Trophoblast cell (in vitro differentiated cells and primary cell): Measurements from ENCODE around the gene PHLPP1.

Experiments used
- DNase-seq, 2 donors: peaks; one replicate each; pipeline ENCODE4 v3.0.0-alpha.2; 2016
- H2AFZ ChIP-seq: 2 replicates; pipeline ENCODE4 v1.6.1; 2013; ENCODE audit warnings: low read length, moderate library complexity, mild to moderate bottlenecking; ENCODE audit not compliant: insufficient read depth, poor library complexity
- H2AK5ac ChIP-seq: 2 replicates; pipeline ENCODE4 v1.6.1; 2013; ENCODE audit warnings: mild to moderate bottlenecking, low read length
- H2BK120ac ChIP-seq: 2 replicates; pipeline ENCODE4 v1.6.1; 2013; ENCODE audit warnings: low read length, mild to moderate bottlenecking, moderate library complexity; ENCODE audit not compliant: insufficient read depth, poor library complexity
- H2BK12ac ChIP-seq: 2 replicates; pipeline ENCODE4 v1.6.1; 2013; ENCODE audit warnings: mild to moderate bottlenecking, low read length, moderate library complexity
- H2BK5ac ChIP-seq: 2 replicates; pipeline ENCODE4 v1.6.1; 2013; ENCODE audit warnings: low read length, low read depth, moderate library complexity, mild to moderate bottlenecking; ENCODE audit not compliant: poor library complexity
- H3K14ac ChIP-seq: 2 replicates; pipeline ENCODE4 v1.6.1; 2013; ENCODE audit warnings: mild to moderate bottlenecking, low read length
- H3K18ac ChIP-seq: 2 replicates; pipeline ENCODE4 v1.6.1; 2013; ENCODE audit warnings: mild to moderate bottlenecking, low read length
- H3K23ac ChIP-seq: 2 replicates; pipeline ENCODE4 v1.6.1; 2013; ENCODE audit warnings: low read length
- H3K27ac ChIP-seq: 2 replicates; pipeline ENCODE4 v1.5.1; 2013; ENCODE audit warnings: low read depth, mild to moderate bottlenecking, inconsistent platforms, low read length, moderate library complexity
- H3K27me3 ChIP-seq: 2 replicates; pipeline ENCODE4 v1.6.1; 2013; ENCODE audit warnings: inconsistent platforms, mild to moderate bottlenecking, low read length, moderate library complexity; ENCODE audit not compliant: insufficient read depth
- H3K36me3 ChIP-seq, 2 experiments: 1 replicate in 1 of 2; 2 replicates in 1 of 2; pipeline ENCODE4 v1.6.1; 2013; ENCODE audit warnings: low read length in 2 of 2, mild to moderate bottlenecking in 2 of 2, moderate library complexity in 1 of 2; ENCODE audit not compliant: insufficient read depth in 2 of 2, control insufficient read depth in 1 of 2
- H3K4ac ChIP-seq: 2 replicates; pipeline ENCODE4 v1.6.1; 2013; ENCODE audit warnings: low read depth, mild to moderate bottlenecking, low read length, moderate library complexity
- H3K4me1 ChIP-seq, 2 experiments: 1 replicate in 1 of 2; 2 replicates in 1 of 2; pipeline ENCODE4 v1.6.1; 2013; ENCODE audit warnings: low read length in 2 of 2, mild to moderate bottlenecking in 2 of 2, moderate library complexity in 1 of 2; ENCODE audit not compliant: insufficient read depth in 2 of 2, control insufficient read depth in 1 of 2
- H3K4me2 ChIP-seq: 2 replicates; pipeline ENCODE4 v1.6.1; 2013; ENCODE audit warnings: inconsistent platforms, mild to moderate bottlenecking, low read length, moderate library complexity
- H3K4me3 ChIP-seq: 2 replicates; pipeline ENCODE4 v1.5.1; 2013; ENCODE audit warnings: mild to moderate bottlenecking, low read depth, low read length, inconsistent platforms
- H3K79me1 ChIP-seq: one replicate; pipeline ENCODE4 v1.6.1; 2013; ENCODE audit warnings: low read length
- H3K79me2 ChIP-seq: 2 replicates; pipeline ENCODE4 v1.6.1; 2013; ENCODE audit warnings: low read length, mild to moderate bottlenecking; ENCODE audit not compliant: control insufficient read depth, insufficient read depth, poor library complexity
- H3K9ac ChIP-seq: 2 replicates; pipeline ENCODE4 v1.6.1; 2013; ENCODE audit warnings: mild to moderate bottlenecking, low read length
- H3K9me3 ChIP-seq: 2 replicates; pipeline ENCODE4 v1.6.1; 2013; ENCODE audit warnings: low read depth, mild to moderate bottlenecking, control low read depth, inconsistent platforms, low read length; ENCODE audit not compliant: insufficient read depth
- H4K12ac ChIP-seq: 2 replicates; pipeline ENCODE4 v1.6.1; 2013; ENCODE audit warnings: low read depth, mild to moderate bottlenecking, low read length, moderate library complexity
- H4K8ac ChIP-seq: 2 replicates; pipeline ENCODE4 v1.6.1; 2013; ENCODE audit warnings: low read depth, mild to moderate bottlenecking, low read length, moderate library complexity
- H4K91ac ChIP-seq: one replicate; pipeline ENCODE4 v1.6.1; 2013; ENCODE audit warnings: low read depth, mild to moderate bottlenecking, low read length, moderate library complexity
- WGBS: extraction: QIAGEN DNeasy Blood & Tissue Kit; methylation state at CpG from one replicate; pipeline ENCODE4 v1.1.7; 2013; ENCODE audit warnings: missing lambda C conversion rate; ENCODE audit not compliant: insufficient read length, insufficient coverage; ENCODE audit errors: extremely low coverage; 5-methylcytosine and 5-hydroxymethylcytosine counted together

Gene PHLPP1

DNA sequence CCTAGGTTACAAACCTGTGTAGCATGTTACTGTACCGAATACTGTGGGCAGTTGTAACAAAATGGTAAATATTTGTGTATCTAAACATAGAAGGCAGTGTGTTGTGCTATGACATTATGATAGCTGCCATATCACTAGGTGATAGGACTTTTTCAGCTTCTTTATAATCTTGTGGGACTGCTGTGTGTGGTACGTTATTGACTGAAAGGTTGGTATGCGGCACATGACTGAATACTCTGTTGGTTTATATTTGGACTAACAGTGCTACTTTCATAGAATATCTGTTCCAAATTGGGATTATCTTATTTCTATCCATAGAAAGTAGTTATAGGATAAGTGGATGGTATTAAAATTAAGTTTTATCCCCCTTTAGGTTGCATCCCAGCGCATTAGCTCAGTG is 144.7 kb downstream of the PHLPP1 start:
- Histone ChIP-seq H4K12ac (no peak overlapping the region), H3K9ac (no peak overlapping the region), H2BK12ac (no peak overlapping the region), H3K27ac (no peak overlapping the region), H3K4me3 (no peak overlapping the region), H4K8ac (no peak overlapping the region), H3K4me1 (no peaks in the 10 kb centered on the region), H3K9me3 (no peaks in the 10 kb centered on the region), H3K79me2 (no peaks in the 10 kb centered on the region), H3K23ac (no peak overlapping the region), H3K36me3 (peaks cover 2 to 3% of the 10 kb centered on the region in 2 experiments), H3K4ac (no peak overlapping the region), H3K14ac (no peak overlapping the region), H3K27me3 (no peaks in the 10 kb centered on the region), H2AK5ac (no peak overlapping the region), H3K18ac (no peak overlapping the region), H2BK120ac (no peak overlapping the region), H3K79me1 (no peaks in the 10 kb centered on the region), H4K91ac (no peak overlapping the region), H2AFZ (no peak overlapping the region), H3K4me2 (no peak overlapping the region), H2BK5ac (no peak overlapping the region)
- DNase-seq: no peak
- WGBS: no CpG with 5 or more reads among the region's 4 CpGs

DNA sequence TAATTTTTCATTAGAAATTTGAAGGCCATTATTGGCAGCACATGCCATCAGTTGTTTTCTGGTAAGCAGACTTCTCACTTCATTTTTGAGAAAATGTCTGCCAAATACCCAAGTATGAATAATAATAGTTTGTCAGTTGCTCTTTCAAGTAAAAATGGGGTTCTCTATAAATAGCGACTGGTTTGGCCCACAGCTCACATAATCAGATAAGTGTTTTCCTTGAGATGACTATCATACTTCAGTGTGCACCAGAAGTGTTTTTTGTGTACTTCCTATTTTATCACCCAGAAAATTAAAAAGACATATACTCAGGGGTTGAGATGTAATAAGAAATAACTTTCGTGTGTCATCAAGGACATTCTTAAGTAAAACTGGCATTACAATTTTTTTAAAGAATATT is 147.1 kb downstream of the PHLPP1 start:
- no peak overlapping the region for H3K18ac ChIP-seq
- no peak overlapping the region for H2AFZ ChIP-seq
- H4K12ac ChIP-seq: no peak overlapping the region
- no peak overlapping the region for H2BK5ac ChIP-seq
- no peak overlapping the region for H2BK12ac ChIP-seq
- H3K9ac ChIP-seq: no peak overlapping the region
- H3K27ac ChIP-seq: no peak overlapping the region
- DNase-seq: no peak
- H3K23ac ChIP-seq: no peak overlapping the region
- no peaks in the 10 kb centered on the region for H3K79me1 ChIP-seq
- no peak overlapping the region for H4K8ac ChIP-seq
- no peak overlapping the region for H3K4me3 ChIP-seq
- H2BK120ac ChIP-seq: no peak overlapping the region
- no peak overlapping the region for H3K4me2 ChIP-seq
- H3K9me3 ChIP-seq: no peaks in the 10 kb centered on the region
- H3K4ac ChIP-seq: no peak overlapping the region
- H3K14ac ChIP-seq: no peak overlapping the region
- H3K27me3 ChIP-seq: no peaks in the 10 kb centered on the region
- H3K4me1 ChIP-seq: no peaks in the 10 kb centered on the region
- peaks cover 2 to 3% of the 10 kb centered on the region in 2 experiments for H3K36me3 ChIP-seq
- no peaks in the 10 kb centered on the region for H3K79me2 ChIP-seq
- H2AK5ac ChIP-seq: no peak overlapping the region
- no CpG with 5 or more reads among the region's 2 CpGs for WGBS
- no peak overlapping the region for H4K91ac ChIP-seq

DNA sequence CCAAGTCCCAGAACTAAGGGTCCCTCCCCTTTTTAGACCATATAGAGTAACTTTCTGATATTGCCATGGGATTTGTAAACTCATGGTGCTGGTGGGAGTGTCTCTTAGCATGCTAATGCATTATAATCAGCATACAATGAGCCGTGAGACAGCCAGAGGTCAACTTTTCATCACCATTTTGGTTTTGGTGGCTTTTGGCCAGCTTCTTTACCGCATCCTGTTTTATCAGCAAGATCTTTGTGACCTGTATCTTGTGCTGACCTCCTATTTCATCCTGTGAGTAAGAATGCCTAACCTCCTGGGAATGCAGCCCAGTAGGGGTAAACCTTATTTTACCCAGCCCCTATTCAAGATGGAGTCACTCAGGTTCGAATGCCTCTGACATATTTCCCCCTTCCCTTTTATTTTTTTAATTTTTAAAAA is 148.2 kb downstream of the PHLPP1 start:
- Histone ChIP-seq H3K23ac (no peak overlapping the region), H3K4ac (no peak overlapping the region), H3K79me1 (no peaks in the 10 kb centered on the region), H3K4me2 (no peak overlapping the region), H4K8ac (no peak overlapping the region), H2AK5ac (no peak overlapping the region), H3K18ac (no peak overlapping the region), H2BK12ac (no peak overlapping the region), H2BK5ac (no peak overlapping the region), H4K91ac (no peak overlapping the region), H3K36me3 (peaks cover 2 to 3% of the 10 kb centered on the region in 2 experiments), H3K4me3 (no peak overlapping the region), H2BK120ac (no peak overlapping the region), H3K9me3 (no peaks in the 10 kb centered on the region), H3K14ac (no peak overlapping the region), H3K27ac (no peak overlapping the region), H2AFZ (no peak overlapping the region), H4K12ac (no peak overlapping the region), H3K9ac (no peak overlapping the region), H3K27me3 (no peaks in the 10 kb centered on the region), H3K4me1 (no peaks in the 10 kb centered on the region), H3K79me2 (no peaks in the 10 kb centered on the region)
- peak in 1 of 2 donors; percentile 53 for DNase-seq
- no CpG with 5 or more reads among the region's 3 CpGs for WGBS

DNA sequence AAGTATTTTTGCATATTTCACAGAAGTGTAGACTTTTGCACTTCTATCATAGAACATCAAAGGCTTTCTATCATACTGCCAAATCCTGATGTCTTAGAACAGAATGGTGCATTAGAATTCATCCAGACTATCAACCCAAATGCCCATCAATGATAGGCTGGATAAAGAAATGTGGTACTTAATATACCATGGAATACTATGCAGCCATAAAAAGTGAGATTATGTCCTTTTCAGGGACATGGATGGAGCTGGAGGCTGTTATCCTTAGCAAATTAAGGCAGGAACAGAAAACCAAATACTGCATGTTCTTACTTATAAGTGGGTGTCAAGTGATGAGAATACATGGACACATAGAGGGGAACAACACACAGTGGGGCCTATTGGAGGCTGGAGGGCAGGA is 150.2 kb downstream of the PHLPP1 start:
- no peak for DNase-seq
- Histone ChIP-seq H4K12ac (no peak overlapping the region), H3K4ac (no peak overlapping the region), H3K79me1 (no peaks in the 10 kb centered on the region), H2BK5ac (no peak overlapping the region), H4K8ac (no peak overlapping the region), H3K79me2 (no peaks in the 10 kb centered on the region), H3K23ac (no peak overlapping the region), H3K9me3 (no peaks in the 10 kb centered on the region), H2BK120ac (no peak overlapping the region), H3K9ac (no peak overlapping the region), H3K4me2 (no peak overlapping the region), H2BK12ac (no peak overlapping the region), H3K18ac (no peak overlapping the region), H2AFZ (no peak overlapping the region), H3K14ac (no peak overlapping the region), H3K27me3 (no peaks in the 10 kb centered on the region), H3K36me3 (peaks cover 0 to 5% of the 10 kb centered on the region in 2 experiments), H2AK5ac (no peak overlapping the region), H3K27ac (no peak overlapping the region), H3K4me1 (no peaks in the 10 kb centered on the region), H4K91ac (no peak overlapping the region), H3K4me3 (no peak overlapping the region)
